IMR-90 (cell line): Measurements from ENCODE around the gene TAL1. TPM values are rescaled to one million over a fixed set of nuclear protein-coding genes. Genes with fewer than 3 reads are reported as not detected.

ENCODE experiments used
- ATAC-seq: fragments of 200-7000 bp; cut with Tn5 transposase; 2 replicates; pipeline ENCODE4 v1.9.1; 2020; ENCODE audit warnings: low read depth, mild to moderate bottlenecking, moderate library complexity
- BruUV-seq: library from RNA; stranded (reverse); fragments of 400-500 nt; replicated peaks from 2 replicates; lab custom pipeline; 2021; lab: Mats Ljungman, UMichigan
- CTCF ChIA-PET: fragments of 300-600 bp; formaldehyde crosslinking; extraction: SDS; loops from one replicate; lab custom pipeline; 2021; ENCODE audit warnings: antibody characterized with exemption; lab: Yijun Ruan, JAX
- POLR2A ChIA-PET: fragments of 300-600 bp; sonication (Branson Sonifier 250); formaldehyde crosslinking; loops from one replicate; lab custom pipeline; 2022; ENCODE audit warnings: antibody characterized with exemption; ENCODE audit not compliant: unreplicated experiment; lab: Charles Lee
- DNase-seq: peaks from one replicate; pipeline ENCODE4 v3.0.0; 2013
- H2AFZ ChIP-seq: replicated peaks from 2 replicates; pipeline ENCODE3; 2013; ENCODE audit warnings: low read length, mild to moderate bottlenecking; ENCODE audit not compliant: poor library complexity
- H2AK5ac ChIP-seq: 2 replicates; pipeline ENCODE4 v1.6.1; 2013; ENCODE audit warnings: low read depth, low read length, inconsistent platforms
- H2AK9ac ChIP-seq: replicated peaks from 2 replicates; pipeline ENCODE3; 2013; ENCODE audit warnings: mild to moderate bottlenecking, low read depth, low read length, moderate library complexity; ENCODE audit not compliant: poor library complexity
- H2BK120ac ChIP-seq: 2 replicates; pipeline ENCODE4 v1.6.1; 2013; ENCODE audit warnings: low read depth, low read length, inconsistent platforms
- H2BK15ac ChIP-seq: 3 replicates; pipeline ENCODE4 v1.6.1; 2013; ENCODE audit warnings: low read depth, low read length, inconsistent platforms
- H2BK20ac ChIP-seq: 2 replicates; pipeline ENCODE4 v1.6.1; 2013; ENCODE audit warnings: low read depth, mild to moderate bottlenecking, inconsistent platforms, low read length, moderate library complexity
- H2BK5ac ChIP-seq: 2 replicates; pipeline ENCODE4 v1.6.1; 2013; ENCODE audit warnings: mild to moderate bottlenecking, low read depth, low read length, inconsistent platforms; ENCODE audit not compliant: poor library complexity, severe bottlenecking
- H3K14ac ChIP-seq: replicated peaks from 2 replicates; pipeline ENCODE4 v1.6.1; 2013; ENCODE audit warnings: low read depth, low read length, inconsistent platforms
- H3K18ac ChIP-seq: 2 replicates; pipeline ENCODE4 v1.6.1; 2013; ENCODE audit warnings: low read depth, low read length, control low read depth
- H3K23ac ChIP-seq: 2 replicates; pipeline ENCODE4 v1.6.1; 2013; ENCODE audit warnings: low read depth, low read length, inconsistent platforms
- H3K27ac ChIP-seq: 2 replicates; pipeline ENCODE4 v1.5.1; 2013; ENCODE audit warnings: mild to moderate bottlenecking, control low read depth, low read length; ENCODE audit not compliant: insufficient read depth
- H3K27me3 ChIP-seq: 2 replicates; pipeline ENCODE4 v1.6.1; 2013; ENCODE audit warnings: low read length; ENCODE audit not compliant: control insufficient read depth, insufficient read depth
- H3K36me3 ChIP-seq: 2 replicates; pipeline ENCODE4 v1.6.1; 2013; ENCODE audit warnings: low read length, mixed read lengths; ENCODE audit not compliant: control insufficient read depth, insufficient read depth
- H3K4ac ChIP-seq: 2 replicates; pipeline ENCODE4 v1.6.1; 2013; ENCODE audit warnings: low read depth, low read length, inconsistent platforms
- H3K4me1 ChIP-seq: 2 replicates; pipeline ENCODE4 v1.6.1; 2013; ENCODE audit warnings: low read length, mixed read lengths; ENCODE audit not compliant: control insufficient read depth, insufficient read depth
- H3K4me2 ChIP-seq: 2 replicates; pipeline ENCODE4 v1.6.1; 2013; ENCODE audit warnings: low read depth, mild to moderate bottlenecking, control low read depth, low read length, moderate library complexity
- H3K4me3 ChIP-seq: 2 replicates; pipeline ENCODE4 v1.5.1; 2013; ENCODE audit warnings: low read depth, mild to moderate bottlenecking, control low read depth, low read length, moderate library complexity; ENCODE audit not compliant: insufficient read depth
- H3K56ac ChIP-seq: 2 replicates; pipeline ENCODE4 v1.6.1; 2013; ENCODE audit warnings: low read length, inconsistent platforms; ENCODE audit not compliant: insufficient read depth; ENCODE audit errors: extremely low read depth
- H3K79me1 ChIP-seq, 2 experiments: 2 replicates each; pipeline ENCODE4 v1.6.1; 2013; ENCODE audit warnings: low read length in 2 of 2, inconsistent platforms in 1 of 2, low read depth in 1 of 2
- H3K9ac ChIP-seq: 2 replicates; pipeline ENCODE4 v1.6.1; 2013; ENCODE audit warnings: low read depth, low read length, control low read depth
- H3K9me1 ChIP-seq: 2 replicates; pipeline ENCODE4 v1.6.1; 2013; ENCODE audit warnings: low read length, inconsistent platforms; ENCODE audit not compliant: insufficient read depth
- H3K9me3 ChIP-seq: 2 replicates; pipeline ENCODE4 v1.6.1; 2013; ENCODE audit warnings: low read length; ENCODE audit not compliant: control insufficient read depth, insufficient read depth
- H4K20me1 ChIP-seq: 2 replicates; pipeline ENCODE4 v1.6.1; 2013; ENCODE audit warnings: low read length, inconsistent platforms; ENCODE audit not compliant: insufficient read depth
- H4K5ac ChIP-seq: 2 replicates; pipeline ENCODE4 v1.6.1; 2013; ENCODE audit warnings: mild to moderate bottlenecking, low read depth, low read length, control low read depth
- H4K8ac ChIP-seq, 2 experiments: 2 replicates each; pipeline ENCODE4 v1.6.1; 2013; ENCODE audit warnings: low read depth in 2 of 2, low read length in 2 of 2, control low read depth in 1 of 2, inconsistent platforms in 1 of 2
- H4K91ac ChIP-seq: 2 replicates; pipeline ENCODE4 v1.6.1; 2013; ENCODE audit warnings: low read depth, low read length, inconsistent platforms; ENCODE audit not compliant: insufficient read depth
- MAZ ChIP-seq: IDR thresholded peaks from 2 replicates; pipeline ENCODE4 v1.6.1; 2012; ENCODE audit warnings: low read depth, mild to moderate bottlenecking, low read length, improper control_type of control experiment, moderate library complexity, borderline replicate concordance
- MXI1 ChIP-seq: IDR thresholded peaks from 2 replicates; pipeline ENCODE4 v1.6.1; 2012; ENCODE audit warnings: low read depth, mild to moderate bottlenecking, low read length, moderate library complexity, borderline replicate concordance
- NFE2L2 ChIP-seq: fragments of 150-350 bp; IDR thresholded peaks from 2 replicates; pipeline ENCODE4 v1.6.1; 2016; ENCODE audit warnings: low read depth, mild to moderate bottlenecking, low read length
- RCOR1 ChIP-seq: IDR thresholded peaks from 2 replicates; pipeline ENCODE4 v1.6.1; 2012; ENCODE audit warnings: mild to moderate bottlenecking, low read length, improper control_type of control experiment; ENCODE audit not compliant: insufficient replicate concordance
- SMC3 ChIP-seq: fragments of 150-350 bp; IDR thresholded peaks from 2 replicates; pipeline ENCODE4 v1.6.1; 2016; ENCODE audit warnings: low read depth, mild to moderate bottlenecking, antibody characterized with exemption, low read length, moderate library complexity
- WGBS, 2 experiments: methylation state at CpG; one replicate each; pipeline versions ENCODE4 v1.1.5 to v1.1.7; 2013; ENCODE audit warnings: missing lambda C conversion rate in 2 of 2; ENCODE audit not compliant: insufficient read length in 1 of 2; ENCODE audit errors: extremely low coverage in 2 of 2; 5-methylcytosine and 5-hydroxymethylcytosine counted together
- dilution Hi-C: fragments of 300-500 bp; cut with HindIII; formaldehyde crosslinking; loops from one replicate; pipeline ENCODE4 v1.14.3; 2018; ENCODE audit warnings: low sequenced_read_pairs; ENCODE audit not compliant: unreplicated experiment
- in situ Hi-C: fragments of 300-500 bp; cut with MboI; formaldehyde crosslinking; loops from 3 replicates; pipeline ENCODE4 v1.14.3; 2019; ENCODE audit warnings: low sequenced_read_pairs, inconsistent platforms, mixed read lengths
- intact Hi-C: fragments of 100-400 bp; cut with micrococcal nuclease; formaldehyde crosslinking; loops from 2 replicates; pipeline ENCODE4 v1.10.0; 2022
- polyA plus RNA-seq, 3 experiments: library from polyadenylated mRNA; depleted of rRNA; stranded (reverse); fragments of >200 nt; gene quantifications; 2 replicates each; pipeline ENCODE4 v1.2.3, GENCODE V29; 2012; ENCODE audit warnings: low replicate concordance in 1 of 3
- total RNA-seq: library from RNA; depleted of rRNA; stranded (reverse); fragments of >200 nt; gene quantifications from 2 replicates; pipeline ENCODE4 v1.2.3, GENCODE V29; 2012

The TAL1 gene
- total and polyA plus RNA-seq, 2 of the 4 experiments (the other 2 are of a cell fraction) = not detected

- no peak overlapping the region for H2BK15ac ChIP-seq
- ChIA-PET POLR2A (no interaction called here), CTCF (interaction anchor here (0.6 kb wide), 1 partner anchor 578 kb away, joined by 4 read pairs; no protein-coding TSS in a partner anchor)
- ATAC-seq (no peak), DNase-seq (peak; percentile 33)
- H3K14ac ChIP-seq = no peak overlapping the region
- peaks cover 2% of the 10 kb centered on the region; the same call in 1 of the 2 replicates for H3K27me3 ChIP-seq
- no peak overlapping the region for H3K4me2 ChIP-seq
- H3K56ac ChIP-seq = no peak overlapping the region
- no peak overlapping the region for H3K27ac ChIP-seq
- TF ChIP-seq RCOR1 (no peak), MAZ (no peak), NFE2L2 (no peak), SMC3 (no peak), MXI1 (no peak)
- H4K91ac ChIP-seq = no peak overlapping the region
- no CpG with 5 or more reads among the region's 7 CpGs for WGBS, 2 experiments
- H2AK9ac ChIP-seq = no peak overlapping the region
- no peaks in the 10 kb centered on the region for H3K79me1 ChIP-seq
- H2BK5ac ChIP-seq = no peak overlapping the region
- in situ Hi-C loops (loop anchor here (5.0 to 10.0 kb wide), 2 partner anchors 240 to 533 kb away; no protein-coding TSS in a partner anchor), dilution Hi-C loops (no loop called here), intact Hi-C loops (no loop called here)
- no peaks in the 10 kb centered on the region for H3K4me1 ChIP-seq
- H2BK20ac ChIP-seq = no peak overlapping the region
- H3K18ac ChIP-seq = no peak overlapping the region
- no peaks in the 10 kb centered on the region for H3K9me3 ChIP-seq
- H3K9me1 ChIP-seq = no peaks in the 10 kb centered on the region
- BruUV-seq = no TSS peak
- no peak overlapping the region for H4K8ac ChIP-seq
- no peak overlapping the region for H3K9ac ChIP-seq
- H2BK120ac ChIP-seq = no peak overlapping the region
- H2AK5ac ChIP-seq = no peak overlapping the region
- H3K36me3 ChIP-seq = no peaks in the 10 kb centered on the region
- H3K4ac ChIP-seq = no peak overlapping the region
- H4K5ac ChIP-seq = no peak overlapping the region
- no peaks in the 10 kb centered on the region for H4K20me1 ChIP-seq
- H3K23ac ChIP-seq = no peak overlapping the region
- no peak overlapping the region for H3K4me3 ChIP-seq
- no peak overlapping the region for H2AFZ ChIP-seq
These were observed 49.9 kb downstream of the TAL1 start for GRCh38 chr1:47181955-47182675.
